GM19351 (cell line): ENCODE results near the gene ARSG.

Experiments
- ATAC-seq: cut with Tn5 transposase; IDR thresholded peaks from one replicate; pipeline ENCODE4 v1.9.1; 2021; ENCODE audit warnings: mild to moderate bottlenecking, moderate library complexity; ENCODE audit not compliant: unreplicated experiment

The ARSG gene

DNA sequence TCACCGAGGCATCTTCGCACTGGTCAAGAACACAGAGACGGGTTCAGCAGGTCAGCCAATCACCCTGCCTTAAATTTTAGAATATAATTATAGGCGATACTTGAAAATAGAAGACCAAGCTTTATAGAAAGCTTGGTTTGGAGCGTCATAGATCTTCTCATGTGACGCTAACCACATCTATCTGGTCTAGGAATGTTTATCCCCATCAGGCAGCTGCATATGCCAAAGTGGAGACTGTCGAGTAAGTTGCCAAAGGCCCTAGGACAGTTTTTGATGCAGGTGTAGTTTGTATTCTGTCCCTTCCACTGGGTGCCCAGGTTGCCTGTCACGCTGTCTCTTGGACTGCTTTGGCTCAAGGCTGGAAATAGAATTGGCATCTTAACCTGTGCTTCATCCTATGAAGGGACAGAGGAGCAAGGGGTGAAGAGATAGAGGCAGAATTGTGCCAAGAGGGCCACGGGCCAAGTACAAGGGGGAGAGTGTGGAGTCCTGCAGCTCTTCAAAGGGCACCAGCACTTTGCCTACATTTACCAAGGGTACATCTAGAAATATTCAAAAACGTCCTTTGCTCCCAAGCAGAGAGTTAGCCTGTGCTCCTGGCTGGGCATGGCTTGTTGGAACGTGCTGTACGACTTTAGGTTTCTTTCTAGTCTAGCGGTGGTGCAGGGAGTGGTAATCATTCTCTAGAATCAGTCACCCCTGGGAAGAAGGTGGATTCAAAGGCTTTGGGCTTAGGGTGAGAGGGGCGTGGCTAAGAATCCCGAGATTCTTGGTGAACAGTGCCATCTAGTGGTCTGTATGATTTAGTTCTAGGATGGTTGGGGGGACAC lies 171.3 kb downstream of the ARSG start:
- peak; percentile 32 for ATAC-seq

DNA sequence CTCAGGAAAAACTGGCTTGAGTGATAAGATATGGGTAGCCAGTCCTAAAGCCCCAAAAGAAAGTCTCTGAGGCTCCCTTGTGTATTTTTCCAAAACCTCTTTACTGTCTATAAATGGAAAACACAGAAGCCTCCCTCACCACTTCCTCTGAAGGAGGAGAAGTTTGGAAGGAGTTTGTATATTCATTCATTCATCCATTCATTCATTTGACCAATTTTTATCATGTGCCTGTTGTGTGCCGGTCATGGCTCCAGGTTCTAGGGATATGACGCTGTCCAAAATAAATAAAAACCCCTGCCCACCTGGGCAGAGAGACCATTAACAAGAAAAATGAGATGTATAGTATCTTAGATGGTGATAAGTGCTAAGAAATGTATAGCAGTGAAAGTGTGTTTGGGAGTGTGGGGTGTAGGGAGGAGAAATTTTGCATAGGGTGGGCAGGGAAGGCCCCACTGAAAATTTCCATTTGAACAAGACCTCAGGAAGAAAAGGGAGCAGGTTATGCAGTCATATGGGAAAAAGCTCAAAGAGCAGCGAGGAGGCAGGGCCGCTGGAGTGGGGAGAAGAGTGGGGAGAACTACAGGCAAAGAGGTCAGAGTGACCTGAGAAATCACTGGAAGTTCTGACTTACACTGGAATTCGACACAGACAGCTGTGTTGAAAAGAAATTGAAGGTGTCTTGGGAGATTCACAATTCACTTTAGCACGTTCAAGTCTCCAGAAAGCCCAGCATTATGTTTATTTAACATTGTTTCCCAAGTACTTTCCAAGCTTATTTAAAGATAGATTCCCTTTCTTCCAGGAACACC lies 172.1 kb downstream of the ARSG start:
- ATAC-seq = no peak

DNA sequence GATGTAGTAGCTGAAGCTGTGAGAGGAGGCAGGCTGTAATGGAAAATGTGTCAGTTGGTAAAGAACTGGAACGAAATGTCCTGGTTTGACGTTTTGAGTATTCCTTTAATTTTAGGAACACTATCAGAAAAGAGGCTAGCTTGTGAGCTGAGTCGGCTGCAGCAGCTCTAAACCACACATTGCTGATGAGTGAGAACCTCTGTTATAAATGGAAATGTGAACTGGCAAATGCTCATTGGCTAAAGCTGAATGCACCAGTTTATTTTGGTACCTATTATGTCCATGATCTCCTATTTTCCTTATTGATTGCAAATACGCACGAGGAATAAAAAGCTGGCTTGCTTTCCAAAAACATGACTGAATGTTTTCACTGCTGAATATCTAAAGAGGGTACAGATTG lies 177.0 kb downstream of the ARSG start:
- no peak for ATAC-seq

DNA sequence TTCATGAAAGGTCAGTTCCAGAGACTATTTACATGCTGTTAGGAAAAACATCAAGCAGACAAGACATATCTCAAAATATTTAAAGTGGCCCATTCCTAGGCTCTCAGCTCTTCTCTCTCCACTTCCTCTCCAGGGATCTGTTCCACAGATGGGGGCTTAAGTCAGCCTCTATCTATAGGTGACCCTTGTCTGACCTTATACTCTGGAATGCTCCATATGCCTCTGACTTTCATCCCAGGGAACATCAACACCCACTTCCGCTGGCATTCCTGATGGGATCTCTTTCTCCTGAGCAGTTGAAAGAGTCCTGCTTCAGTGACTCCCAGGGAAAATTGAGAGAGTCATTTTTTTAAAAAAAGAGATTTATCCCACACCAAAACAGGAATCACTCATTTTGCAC lies 177.5 kb downstream of the ARSG start:
- ATAC-seq = no peak
